Lung (tissue), 12 donors: ENCODE results near the gene CSE1L. TPM values are rescaled to one million over a fixed set of nuclear protein-coding genes. Genes with fewer than 3 reads are reported as not detected.

Experiments
- ATAC-seq: fragments of 200-7000 bp; cut with Tn5 transposase; one replicate; pipeline ENCODE4 v1.9.1; 2020; ENCODE audit warnings: moderate number of reproducible peaks; ENCODE audit not compliant: insufficient read depth, low FRiP score
- DNase-seq, 3 donors: peaks; one replicate each; pipeline ENCODE4 v3.0.0-alpha.2; 2013 to 2017
- H3K27ac ChIP-seq, 2 donors: one replicate each; pipeline ENCODE4 v1.5.1; 2013; ENCODE audit warnings: mild to moderate bottlenecking in 2 of 2, moderate library complexity in 2 of 2, control low read depth in 1 of 2, inconsistent platforms in 1 of 2, low read depth in 1 of 2, low read length in 1 of 2
- H3K27me3 ChIP-seq, 3 donors: one replicate each; pipeline ENCODE4 v1.5.1; 2013; ENCODE audit warnings: low read length in 2 of 3; ENCODE audit not compliant: control insufficient read depth in 3 of 3, insufficient read depth in 3 of 3
- H3K36me3 ChIP-seq, 4 donors: one replicate each; pipeline ENCODE4 v1.5.1; 2013; ENCODE audit warnings: low read length in 4 of 4, mild to moderate bottlenecking in 1 of 4, moderate library complexity in 1 of 4; ENCODE audit not compliant: control insufficient read depth in 4 of 4, insufficient read depth in 4 of 4
- H3K4me1 ChIP-seq, 5 donors: one replicate each; pipeline ENCODE4 v1.5.1; 2013; ENCODE audit warnings: low read length in 5 of 5, mild to moderate bottlenecking in 2 of 5, moderate library complexity in 1 of 5; ENCODE audit not compliant: control insufficient read depth in 5 of 5, insufficient read depth in 5 of 5
- H3K4me3 ChIP-seq: one replicate; pipeline ENCODE4 v1.5.1; 2013; ENCODE audit warnings: mild to moderate bottlenecking, control low read depth, moderate library complexity
- H3K9ac ChIP-seq, 2 donors: one replicate each; pipeline ENCODE4 v1.5.1; 2013; ENCODE audit warnings: low read length in 2 of 2, control low read depth in 1 of 2; ENCODE audit not compliant: insufficient read depth in 1 of 2
- H3K9me3 ChIP-seq, 4 donors: one replicate each; pipeline ENCODE4 v1.5.1; 2013; ENCODE audit warnings: low read length in 3 of 4, mild to moderate bottlenecking in 1 of 4, moderate library complexity in 1 of 4; ENCODE audit not compliant: control insufficient read depth in 4 of 4, insufficient read depth in 3 of 4
- CTCF ChIP-seq: IDR thresholded peaks from 2 replicates; pipeline ENCODE4 v1.5.1; 2012; ENCODE audit warnings: mild to moderate bottlenecking; ENCODE audit errors: control extremely low read depth, extremely low read depth
- WGBS, 2 donors: extraction: QIAGEN DNeasy Blood & Tissue Kit; methylation state at CpG; one replicate each; pipeline ENCODE4 v1.1.7; 2013; 5-methylcytosine and 5-hydroxymethylcytosine counted together
- polyA plus RNA-seq, 2 donors: library from polyadenylated mRNA; stranded (reverse); fragments of 200-250 nt; gene quantifications; one replicate each; pipeline ENCODE4 v1.2.1, GENCODE V29; 2013
- total RNA-seq, 2 donors: library from RNA; depleted of rRNA in 1 of 2; stranded (reverse); fragments of >200 nt in 1 of 2; gene quantifications; one replicate each; pipeline ENCODE4 v1.2.1, GENCODE V29; 2014 to 2021
- donor health status: control.
- donor health status: control.
- donor health status: Bipolar disorder and iron deficiency.
- donor health status: healthy.
- donor health status: DM: yes; HTN: yes; CAD: no.

Gene CSE1L
- total and polyA plus RNA-seq, 4 donors: 23.9 to 47.0 (median 30.5) TPM

- Histone ChIP-seq H3K27me3 (no peaks in the 10 kb centered on the region), H3K9me3 (no peaks in the 10 kb centered on the region), H3K36me3 (peaks cover 0 to 6% (median 0%) of the 10 kb centered on the region in 4 donors), H3K4me1 (peaks cover 0 to 11% (median 2%) of the 10 kb centered on the region in 5 donors), H3K27ac (peak overlapping the region; percentile 73 to 94), H3K4me3 (no peak overlapping the region), H3K9ac (peak overlapping the region; percentile 14 to 90)
- 4 to 7% methylated on average over 12 of the region's 12 CpGs for WGBS, 2 donors
- ATAC-seq: no peak
- no peak for TF ChIP-seq CTCF
- DNase-seq: peak in 1 of 3 donors; percentile 37
Observed at GRCh38 chr20:49045440-49046086, 549 bp upstream of the CSE1L start.

GRCh38 chr20:49052334-49052733 lies 6.2 kb downstream of the CSE1L start:
- no peak for TF ChIP-seq CTCF
- Histone ChIP-seq H3K9me3 (no peaks in the 10 kb centered on the region), H3K9ac (no peak overlapping the region), H3K27me3 (no peaks in the 10 kb centered on the region), H3K4me1 (peaks cover 0 to 17% (median 6%) of the 10 kb centered on the region in 5 donors), H3K36me3 (peaks cover 0 to 5% (median 2%) of the 10 kb centered on the region in 4 donors), H3K4me3 (no peak overlapping the region), H3K27ac (no peak overlapping the region)
- 89 to 97% methylated on average over 1 of the region's 1 CpG for WGBS, 2 donors
- DNase-seq: no peak
- ATAC-seq: no peak

DNA sequence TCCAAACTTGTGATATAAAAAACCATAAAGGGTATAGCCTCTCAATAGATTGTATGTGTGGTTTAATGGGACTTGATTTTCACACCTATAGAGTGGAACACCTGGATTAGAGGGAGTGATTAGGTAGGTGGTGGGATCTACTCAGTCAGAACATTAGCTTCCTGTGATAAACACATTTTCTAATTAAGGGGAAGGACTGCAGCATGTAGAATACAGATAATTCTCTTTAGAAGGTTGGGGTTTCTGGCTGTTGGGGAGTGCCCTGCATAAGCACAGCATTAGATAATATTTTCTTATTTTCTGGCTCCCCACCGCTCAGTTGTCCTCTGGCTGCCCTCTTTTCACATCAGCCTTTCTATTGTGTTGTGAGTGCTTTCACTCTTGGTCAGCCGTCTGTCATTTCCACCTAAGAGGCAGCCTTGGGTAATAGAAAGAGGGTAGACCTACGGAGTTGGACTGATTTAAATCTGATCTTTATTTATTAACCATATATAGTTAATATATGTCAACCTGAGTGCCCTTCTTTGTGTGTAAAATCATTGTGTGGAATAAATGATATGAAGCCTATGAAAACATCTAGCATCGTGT lies 8.0 kb downstream of the CSE1L start:
- 67 to 83% methylated on average over 4 of the region's 4 CpGs for WGBS, 2 donors
- no peaks in the 10 kb centered on the region for H3K9me3 ChIP-seq
- H3K27me3 ChIP-seq: no peaks in the 10 kb centered on the region
- no peak for DNase-seq
- ATAC-seq: no peak
- no peak overlapping the region for H3K4me3 ChIP-seq
- TF ChIP-seq CTCF: no peak
- H3K27ac ChIP-seq: no peak overlapping the region
- H3K9ac ChIP-seq: no peak overlapping the region
- peaks cover 0 to 6% (median 3%) of the 10 kb centered on the region in 4 donors for H3K36me3 ChIP-seq
- peaks cover 0 to 7% (median 0%) of the 10 kb centered on the region in 5 donors for H3K4me1 ChIP-seq
